ENCODE results near the gene EPOP. TPM values are rescaled to one million over a fixed set of nuclear protein-coding genes. Genes with fewer than 3 reads are reported as not detected.

EPOP gene
- total and polyA plus RNA-seq, 2 of the 13 experiments (the other 11 are each of a cell fraction or from before 2014, with no cell fraction given) = 14.7 to 37.8 TPM

GRCh38 chr17:38637951-38638350 is 36.8 kb downstream of the EPOP start:
- TF ChIP-seq ZC3H13 (CRISPR knock-in tag; IDR thresholded peaks at IDR 0.05) (no peak), ZMAT5 (CRISPR knock-in tag; IDR thresholded peaks at IDR 0.05; ENCODE audit: borderline replicate concordance, low read depth) (no peak), ISL2 (CRISPR knock-in tag; IDR thresholded peaks at IDR 0.05) (no peak), MXI1 (IDR thresholded peaks at IDR 0.05; ENCODE audit: borderline replicate concordance, low read depth, low read length) (no peak), NR2C2 (CRISPR knock-in tag; IDR thresholded peaks at IDR 0.05; ENCODE audit: borderline replicate concordance) (no peak), ZNF597 (CRISPR knock-in tag; IDR thresholded peaks at IDR 0.05) (no peak), EP300 (IDR thresholded peaks at IDR 0.05; ENCODE audit: low read depth in 2 of 2, low read length in 2 of 2) (no peak), EP300 (CRISPR knock-in tag; IDR thresholded peaks at IDR 0.05; ENCODE audit: borderline replicate concordance) (no peak), FOXJ3 (CRISPR knock-in tag; IDR thresholded peaks at IDR 0.05; ENCODE audit: borderline replicate concordance) (no peak), XBP1 (CRISPR knock-in tag; IDR thresholded peaks at IDR 0.05) (no peak), ZNF792 (CRISPR knock-in tag; IDR thresholded peaks at IDR 0.05) (no peak), ZNF737 (CRISPR knock-in tag; IDR thresholded peaks at IDR 0.05; ENCODE audit: borderline replicate concordance) (no peak)
- TF ChIP-seq, protein P1, sequence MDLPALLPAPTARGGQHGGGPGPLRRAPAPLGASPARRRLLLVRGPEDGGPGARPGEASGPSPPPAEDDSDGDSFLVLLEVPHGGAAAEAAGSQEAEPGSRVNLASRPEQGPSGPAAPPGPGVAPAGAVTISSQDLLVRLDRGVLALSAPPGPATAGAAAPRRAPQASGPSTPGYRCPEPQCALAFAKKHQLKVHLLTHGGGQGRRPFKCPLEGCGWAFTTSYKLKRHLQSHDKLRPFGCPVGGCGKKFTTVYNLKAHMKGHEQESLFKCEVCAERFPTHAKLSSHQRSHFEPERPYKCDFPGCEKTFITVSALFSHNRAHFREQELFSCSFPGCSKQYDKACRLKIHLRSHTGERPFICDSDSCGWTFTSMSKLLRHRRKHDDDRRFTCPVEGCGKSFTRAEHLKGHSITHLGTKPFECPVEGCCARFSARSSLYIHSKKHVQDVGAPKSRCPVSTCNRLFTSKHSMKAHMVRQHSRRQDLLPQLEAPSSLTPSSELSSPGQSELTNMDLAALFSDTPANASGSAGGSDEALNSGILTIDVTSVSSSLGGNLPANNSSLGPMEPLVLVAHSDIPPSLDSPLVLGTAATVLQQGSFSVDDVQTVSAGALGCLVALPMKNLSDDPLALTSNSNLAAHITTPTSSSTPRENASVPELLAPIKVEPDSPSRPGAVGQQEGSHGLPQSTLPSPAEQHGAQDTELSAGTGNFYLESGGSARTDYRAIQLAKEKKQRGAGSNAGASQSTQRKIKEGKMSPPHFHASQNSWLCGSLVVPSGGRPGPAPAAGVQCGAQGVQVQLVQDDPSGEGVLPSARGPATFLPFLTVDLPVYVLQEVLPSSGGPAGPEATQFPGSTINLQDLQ (CRISPR knock-in tag; IDR thresholded peaks at IDR 0.05) = no peak
- TF ChIP-seq, protein P2, sequence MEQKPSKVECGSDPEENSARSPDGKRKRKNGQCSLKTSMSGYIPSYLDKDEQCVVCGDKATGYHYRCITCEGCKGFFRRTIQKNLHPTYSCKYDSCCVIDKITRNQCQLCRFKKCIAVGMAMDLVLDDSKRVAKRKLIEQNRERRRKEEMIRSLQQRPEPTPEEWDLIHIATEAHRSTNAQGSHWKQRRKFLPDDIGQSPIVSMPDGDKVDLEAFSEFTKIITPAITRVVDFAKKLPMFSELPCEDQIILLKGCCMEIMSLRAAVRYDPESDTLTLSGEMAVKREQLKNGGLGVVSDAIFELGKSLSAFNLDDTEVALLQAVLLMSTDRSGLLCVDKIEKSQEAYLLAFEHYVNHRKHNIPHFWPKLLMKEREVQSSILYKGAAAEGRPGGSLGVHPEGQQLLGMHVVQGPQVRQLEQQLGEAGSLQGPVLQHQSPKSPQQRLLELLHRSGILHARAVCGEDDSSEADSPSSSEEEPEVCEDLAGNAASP (CRISPR knock-in tag; IDR thresholded peaks at IDR 0.05; ENCODE audit: borderline replicate concordance) = no peak
- TF ChIP-seq, protein P3, sequence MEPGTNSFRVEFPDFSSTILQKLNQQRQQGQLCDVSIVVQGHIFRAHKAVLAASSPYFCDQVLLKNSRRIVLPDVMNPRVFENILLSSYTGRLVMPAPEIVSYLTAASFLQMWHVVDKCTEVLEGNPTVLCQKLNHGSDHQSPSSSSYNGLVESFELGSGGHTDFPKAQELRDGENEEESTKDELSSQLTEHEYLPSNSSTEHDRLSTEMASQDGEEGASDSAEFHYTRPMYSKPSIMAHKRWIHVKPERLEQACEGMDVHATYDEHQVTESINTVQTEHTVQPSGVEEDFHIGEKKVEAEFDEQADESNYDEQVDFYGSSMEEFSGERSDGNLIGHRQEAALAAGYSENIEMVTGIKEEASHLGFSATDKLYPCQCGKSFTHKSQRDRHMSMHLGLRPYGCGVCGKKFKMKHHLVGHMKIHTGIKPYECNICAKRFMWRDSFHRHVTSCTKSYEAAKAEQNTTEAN (CRISPR knock-in tag; conservative IDR thresholded peaks at IDR 0.05) = no peak
- TF ChIP-seq, protein P4, sequence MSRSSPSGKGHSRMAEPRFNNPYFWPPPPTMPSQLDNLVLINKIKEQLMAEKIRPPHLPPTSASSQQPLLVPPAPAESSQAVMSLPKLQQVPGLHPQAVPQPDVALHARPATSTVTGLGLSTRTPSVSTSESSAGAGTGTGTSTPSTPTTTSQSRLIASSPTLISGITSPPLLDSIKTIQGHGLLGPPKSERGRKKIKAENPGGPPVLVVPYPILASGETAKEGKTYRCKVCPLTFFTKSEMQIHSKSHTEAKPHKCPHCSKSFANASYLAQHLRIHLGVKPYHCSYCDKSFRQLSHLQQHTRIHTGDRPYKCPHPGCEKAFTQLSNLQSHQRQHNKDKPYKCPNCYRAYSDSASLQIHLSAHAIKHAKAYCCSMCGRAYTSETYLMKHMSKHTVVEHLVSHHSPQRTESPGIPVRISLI (CRISPR knock-in tag; IDR thresholded peaks at IDR 0.05; ENCODE audit: borderline replicate concordance) = no peak
- H3K27me3 ChIP-seq (ENCODE audit: control insufficient read depth in 1 of 2, insufficient read depth in 2 of 2, low read length in 2 of 2) = no peaks in the 10 kb centered on the region
- in situ Hi-C loops (cut with HindIII; ENCODE audit: extremely low pct_ligation_motif_present, low pct_unique_long_range_greater_than_20kb) = no loop called here
- no peak overlapping the region for H3K9ac ChIP-seq (ENCODE audit: insufficient read depth, low read depth, low read length)
- WGBS (ENCODE audit: low lambda C conversion rate) = 73% methylated on average over 4 of the region's 4 CpGs
- intact Hi-C loops (cut with micrococcal nuclease; ENCODE audit: unreplicated experiment) = no loop called here
- POLR2A ChIA-PET = interaction anchor here (1.4 to 3.0 kb wide), 2 partner anchors 19 to 23 kb away, joined by 5 to 8 read pairs; no protein-coding TSS in a partner anchor
- H3K36me3 ChIP-seq (replicated peaks in 1 of 2; ENCODE audit: control insufficient read depth in 1 of 2, insufficient read depth in 2 of 2, low read length in 2 of 2) = no peaks in the 10 kb centered on the region
- CTCF ChIA-PET (ENCODE audit: low intra/inter-chr PET ratio, low total read pairs) = no interaction called here
- no peak overlapping the region for H3K4me2 ChIP-seq (ENCODE audit: low read depth, low read length)
- H2AFZ ChIP-seq (ENCODE audit: low read length) = no peak overlapping the region
- ATAC-seq (no peak), FAIRE-seq (no peak), DNase-seq (ENCODE audit: low spot score) (no peak)
- peaks cover 24% of the 10 kb centered on the region for H3K4me1 ChIP-seq (ENCODE audit: insufficient read depth, low read length)
- BruUV-seq (replicated peaks) = no TSS peak
- no peak overlapping the region for H3K4me3 ChIP-seq (replicated peaks in 1 of 3; ENCODE audit: insufficient read depth in 1 of 3, low read depth in 2 of 3, low read length in 3 of 3)
- H4K20me1 ChIP-seq (ENCODE audit: insufficient read depth, low read length) = no peaks in the 10 kb centered on the region
- no peak overlapping the region for H3K27ac ChIP-seq (ENCODE audit: extremely low read length, insufficient read depth, low read length)
- H3K79me2 ChIP-seq (ENCODE audit: insufficient read depth, low read length) = no peaks in the 10 kb centered on the region
- H3K9me3 ChIP-seq (ENCODE audit: low read length) = no peaks in the 10 kb centered on the region
